Activated naive CD4-positive, alpha-beta T cell treated with anti-CD3 and anti-CD28 coated beads, Interleukin-2, amount 50 U/mL, for 24 hours (primary cell): Measurements from ENCODE around the gene CEP112.

Source experiments
- H3K27ac Mint-ChIP-seq: one replicate; pipeline ENCODE4 v1.8.0; 2021; ENCODE audit warnings: mild to moderate bottlenecking, mixed read lengths
- H3K27me3 Mint-ChIP-seq: one replicate; pipeline ENCODE4 v1.8.0; 2021; ENCODE audit warnings: mixed read lengths
- H3K36me3 Mint-ChIP-seq: one replicate; pipeline ENCODE4 v1.8.0; 2021; ENCODE audit warnings: mixed read lengths
- H3K4me1 Mint-ChIP-seq: one replicate; pipeline ENCODE4 v1.8.0; 2021; ENCODE audit warnings: mixed read lengths
- H3K4me3 Mint-ChIP-seq: one replicate; pipeline ENCODE4 v1.8.0; 2021; ENCODE audit warnings: mild to moderate bottlenecking, mixed read lengths
- H3K9me3 Mint-ChIP-seq: one replicate; pipeline ENCODE4 v1.8.0; 2021; ENCODE audit warnings: mixed read lengths

CEP112 gene

DNA sequence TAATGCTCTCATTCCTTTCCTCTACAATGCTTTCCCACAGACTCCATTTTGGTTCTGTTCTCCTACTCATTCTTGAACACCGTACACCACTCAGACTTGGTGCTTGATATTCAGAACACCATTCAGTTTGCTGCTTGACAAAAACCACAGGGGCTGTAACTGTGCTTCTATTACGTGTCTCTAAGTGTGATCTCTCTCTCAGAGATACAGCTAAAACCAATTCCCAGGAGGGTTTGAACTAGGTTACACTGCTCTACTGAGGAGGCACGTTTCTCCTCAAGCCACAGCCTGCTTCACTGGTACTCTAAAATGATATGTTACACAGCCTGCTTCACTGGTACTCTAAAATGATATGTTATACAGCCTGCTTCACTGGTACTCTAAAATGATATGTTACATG is 175.7 kb downstream of the CEP112 start:
- H3K4me1 Mint-ChIP-seq = no peaks in the 10 kb centered on the region
- no peak overlapping the region for H3K27ac Mint-ChIP-seq
- H3K27me3 Mint-ChIP-seq = peaks cover 15% of the 10 kb centered on the region
- H3K36me3 Mint-ChIP-seq = no peaks in the 10 kb centered on the region
- H3K4me3 Mint-ChIP-seq = no peak overlapping the region
- no peaks in the 10 kb centered on the region for H3K9me3 Mint-ChIP-seq

DNA sequence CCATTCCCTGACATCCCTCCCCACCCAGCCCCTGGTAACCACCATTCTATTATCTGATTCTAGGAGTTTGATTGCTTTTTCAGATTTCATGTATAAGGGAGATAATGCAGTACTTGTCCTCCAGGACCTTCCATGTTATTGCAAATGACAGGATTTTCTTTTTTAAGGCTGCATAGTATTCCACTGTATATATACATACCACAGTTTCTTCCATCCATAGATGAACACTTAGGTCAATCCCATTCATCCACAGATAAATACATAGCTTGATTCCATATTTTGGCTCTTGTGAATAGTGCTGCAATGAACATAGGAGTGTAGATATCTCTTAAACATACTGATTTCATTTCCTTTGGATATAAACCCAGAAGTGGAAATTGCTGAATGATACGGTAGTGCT is 183.3 kb downstream of the CEP112 start:
- Mint-ChIP-seq H3K9me3 (no peaks in the 10 kb centered on the region), H3K4me1 (no peaks in the 10 kb centered on the region), H3K27ac (no peak overlapping the region), H3K27me3 (peaks cover 6% of the 10 kb centered on the region), H3K4me3 (no peak overlapping the region), H3K36me3 (peaks cover 1% of the 10 kb centered on the region)

DNA sequence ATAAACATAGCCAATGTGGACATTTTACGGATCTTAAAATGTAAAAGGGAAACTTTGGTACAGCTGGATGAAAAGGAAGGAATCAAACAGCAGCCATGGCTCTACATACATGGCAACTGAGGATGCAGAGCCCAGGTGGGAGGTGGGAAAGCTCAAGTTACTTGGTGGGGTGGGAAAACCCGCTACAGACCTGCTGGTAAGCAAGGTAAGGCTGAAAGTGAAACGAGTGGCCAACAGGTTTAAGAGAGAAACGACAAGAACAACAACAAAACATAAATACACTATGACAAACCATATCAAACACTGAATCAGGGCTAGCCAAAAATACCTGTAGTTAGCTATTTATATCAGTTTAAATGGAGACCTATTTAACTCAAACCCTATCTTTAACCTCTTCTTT is 185.3 kb downstream of the CEP112 start:
- Mint-ChIP-seq H3K4me3 (no peak overlapping the region), H3K9me3 (no peaks in the 10 kb centered on the region), H3K27me3 (peaks cover 2% of the 10 kb centered on the region), H3K4me1 (no peaks in the 10 kb centered on the region), H3K36me3 (peaks cover 1% of the 10 kb centered on the region), H3K27ac (no peak overlapping the region)

DNA sequence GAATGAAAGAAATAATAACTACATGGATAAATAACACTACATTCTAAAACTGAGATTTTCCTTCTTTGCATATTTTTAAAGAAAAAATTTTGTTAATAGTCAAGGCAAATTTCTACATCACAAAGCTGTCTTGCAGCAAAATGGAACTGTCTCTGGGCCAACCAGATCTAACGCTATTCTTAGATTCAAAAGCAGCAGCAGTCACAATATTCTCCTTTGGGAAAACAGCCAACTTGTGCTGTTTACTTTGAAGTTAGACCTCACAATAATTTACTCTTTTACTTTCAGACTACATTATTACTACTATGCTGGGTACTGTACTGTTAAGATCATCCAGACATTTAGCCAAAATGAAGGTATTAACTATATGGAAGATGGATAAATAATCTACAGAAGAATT is 189.1 kb downstream of the CEP112 start:
- Mint-ChIP-seq H3K36me3 (peaks cover 1% of the 10 kb centered on the region), H3K27ac (no peak overlapping the region), H3K9me3 (no peaks in the 10 kb centered on the region), H3K27me3 (no peaks in the 10 kb centered on the region), H3K4me3 (no peak overlapping the region), H3K4me1 (peaks cover 4% of the 10 kb centered on the region)

DNA sequence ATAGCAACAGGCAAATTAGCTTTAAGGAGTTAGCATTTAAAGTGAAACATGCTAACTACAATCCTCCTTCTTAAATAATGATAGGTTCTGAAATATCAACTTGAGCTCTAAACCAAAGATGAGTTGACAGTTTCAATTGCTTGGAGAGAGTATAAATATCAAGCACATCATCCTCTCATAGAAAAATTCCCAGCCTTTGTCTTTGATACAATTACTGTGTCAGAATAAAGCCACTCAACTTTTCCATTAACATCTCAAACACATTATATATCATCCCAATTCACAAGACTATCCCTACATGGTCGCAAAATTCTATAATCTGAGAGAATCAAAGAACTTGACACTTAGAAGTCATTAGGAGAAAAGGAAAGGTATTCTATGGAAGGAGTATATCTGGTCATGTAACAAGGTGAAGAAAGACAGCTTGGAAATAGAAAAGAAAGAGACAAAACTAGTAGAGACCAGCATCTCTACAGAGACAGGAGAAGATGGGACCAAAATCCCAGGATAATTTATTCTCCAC is 189.8 kb downstream of the CEP112 start:
- H3K4me1 Mint-ChIP-seq = peaks cover 4% of the 10 kb centered on the region
- H3K9me3 Mint-ChIP-seq = no peaks in the 10 kb centered on the region
- peaks cover 1% of the 10 kb centered on the region for H3K36me3 Mint-ChIP-seq
- H3K4me3 Mint-ChIP-seq = no peak overlapping the region
- H3K27ac Mint-ChIP-seq = no peak overlapping the region
- no peaks in the 10 kb centered on the region for H3K27me3 Mint-ChIP-seq

DNA sequence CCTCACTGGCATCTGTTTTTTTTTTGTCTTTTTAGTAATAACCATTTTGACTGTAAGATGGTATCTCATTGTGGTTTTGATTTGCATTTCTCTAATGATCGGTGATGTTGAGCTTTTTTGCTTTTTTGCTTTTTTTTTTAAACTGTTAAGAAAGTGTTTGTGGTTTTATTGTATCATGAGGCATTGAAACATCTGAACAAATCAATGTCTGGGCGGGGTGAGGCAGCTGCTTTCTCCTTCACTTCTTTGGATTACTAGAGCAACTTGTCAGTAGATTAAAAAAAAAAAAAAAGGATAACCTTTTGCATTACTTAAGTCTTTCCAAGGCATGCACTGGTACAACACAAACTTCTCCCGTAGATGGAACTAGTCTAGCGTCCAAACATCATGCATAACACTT is 191.7 kb downstream of the CEP112 start:
- H3K4me1 Mint-ChIP-seq = peaks cover 4% of the 10 kb centered on the region
- H3K36me3 Mint-ChIP-seq = peaks cover 1% of the 10 kb centered on the region
- no peak overlapping the region for H3K27ac Mint-ChIP-seq
- no peaks in the 10 kb centered on the region for H3K27me3 Mint-ChIP-seq
- H3K4me3 Mint-ChIP-seq = no peak overlapping the region
- H3K9me3 Mint-ChIP-seq = no peaks in the 10 kb centered on the region

DNA sequence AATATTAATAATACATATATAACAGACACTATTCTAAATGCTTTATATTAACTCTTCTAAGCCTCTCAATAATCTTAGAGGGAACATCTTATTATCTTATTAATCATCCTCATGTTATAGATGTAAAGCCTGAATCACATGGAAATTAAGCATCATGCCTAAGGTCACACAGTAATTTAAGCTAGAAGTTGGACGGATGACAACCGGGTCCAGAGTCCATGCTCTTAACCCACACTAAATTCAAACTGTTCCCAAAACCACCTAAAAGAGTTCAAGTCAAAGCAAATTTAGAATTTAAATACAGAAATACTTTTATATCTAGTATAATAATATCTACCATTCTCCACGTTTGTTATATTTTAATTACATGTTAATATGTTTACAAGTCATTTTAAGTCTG is 193.3 kb downstream of the CEP112 start:
- Mint-ChIP-seq H3K36me3 (no peaks in the 10 kb centered on the region), H3K4me3 (no peak overlapping the region), H3K4me1 (peaks cover 4% of the 10 kb centered on the region), H3K9me3 (no peaks in the 10 kb centered on the region), H3K27me3 (no peaks in the 10 kb centered on the region), H3K27ac (no peak overlapping the region)

DNA sequence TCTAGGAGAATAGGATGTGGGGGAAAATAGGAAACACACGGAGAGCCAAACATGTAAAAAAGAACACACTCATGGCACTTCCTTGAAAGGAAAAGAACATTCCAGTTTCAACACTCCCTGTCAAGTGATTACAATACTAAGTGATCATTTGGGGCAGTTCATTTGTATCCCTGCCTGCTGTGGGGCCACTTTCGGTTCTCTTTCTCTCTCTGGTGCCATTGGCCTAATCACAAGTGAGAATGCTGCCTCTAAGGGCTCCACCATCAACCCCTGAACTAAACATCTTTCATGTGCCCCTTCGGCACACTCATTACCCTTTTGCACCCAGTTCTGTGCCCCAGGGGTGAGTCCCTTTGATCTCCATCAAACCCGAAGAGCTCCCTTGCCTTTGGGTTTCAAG is 197.3 kb downstream of the CEP112 start:
- Mint-ChIP-seq H3K4me1 (no peaks in the 10 kb centered on the region), H3K27ac (no peak overlapping the region), H3K9me3 (no peaks in the 10 kb centered on the region), H3K4me3 (no peak overlapping the region), H3K27me3 (no peaks in the 10 kb centered on the region), H3K36me3 (no peaks in the 10 kb centered on the region)

DNA sequence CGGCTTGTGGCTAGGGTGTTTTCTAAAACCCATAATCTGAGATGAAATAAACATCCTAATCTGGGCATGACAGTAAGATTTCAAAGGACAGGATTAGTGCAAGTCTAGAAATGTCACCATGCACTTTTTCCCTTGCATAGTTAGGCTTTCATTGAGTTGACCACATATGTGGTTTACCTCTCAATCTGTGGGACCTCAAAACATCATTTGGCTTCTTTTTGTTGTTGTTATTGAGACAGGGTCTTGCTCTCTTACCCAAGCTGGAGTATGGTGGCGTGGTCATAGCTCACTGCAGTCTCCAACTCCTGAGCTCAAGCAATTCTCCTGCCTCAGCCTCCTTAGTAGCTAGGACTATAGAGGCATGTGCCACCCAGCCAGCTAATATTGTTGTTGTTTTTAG is 197.8 kb downstream of the CEP112 start:
- no peak overlapping the region for H3K27ac Mint-ChIP-seq
- H3K9me3 Mint-ChIP-seq = no peaks in the 10 kb centered on the region
- H3K36me3 Mint-ChIP-seq = no peaks in the 10 kb centered on the region
- H3K4me1 Mint-ChIP-seq = no peaks in the 10 kb centered on the region
- no peak overlapping the region for H3K4me3 Mint-ChIP-seq
- no peaks in the 10 kb centered on the region for H3K27me3 Mint-ChIP-seq

DNA sequence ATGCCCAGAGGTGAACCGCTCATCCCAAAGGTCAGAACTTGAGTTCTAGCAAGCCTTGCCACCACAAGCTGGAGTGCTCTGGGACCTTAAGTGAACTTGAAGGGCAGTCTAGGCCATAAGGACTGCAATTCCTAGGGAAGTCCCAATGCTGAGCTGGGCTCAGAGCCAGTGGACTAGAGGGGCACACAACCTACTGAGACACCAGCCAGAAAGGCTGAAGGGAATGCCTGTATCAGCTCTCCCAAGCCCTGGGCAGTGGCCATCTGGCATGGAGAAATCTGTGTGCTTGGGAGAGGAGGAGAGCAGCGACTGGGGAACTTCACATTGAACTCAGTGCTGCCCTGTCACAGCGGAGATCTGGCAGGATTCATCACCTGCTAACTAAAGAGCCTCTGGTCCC is 201.3 kb downstream of the CEP112 start:
- Mint-ChIP-seq H3K27ac (no peak overlapping the region), H3K27me3 (no peaks in the 10 kb centered on the region), H3K36me3 (peaks cover 5% of the 10 kb centered on the region), H3K9me3 (no peaks in the 10 kb centered on the region), H3K4me1 (no peaks in the 10 kb centered on the region), H3K4me3 (no peak overlapping the region)

DNA sequence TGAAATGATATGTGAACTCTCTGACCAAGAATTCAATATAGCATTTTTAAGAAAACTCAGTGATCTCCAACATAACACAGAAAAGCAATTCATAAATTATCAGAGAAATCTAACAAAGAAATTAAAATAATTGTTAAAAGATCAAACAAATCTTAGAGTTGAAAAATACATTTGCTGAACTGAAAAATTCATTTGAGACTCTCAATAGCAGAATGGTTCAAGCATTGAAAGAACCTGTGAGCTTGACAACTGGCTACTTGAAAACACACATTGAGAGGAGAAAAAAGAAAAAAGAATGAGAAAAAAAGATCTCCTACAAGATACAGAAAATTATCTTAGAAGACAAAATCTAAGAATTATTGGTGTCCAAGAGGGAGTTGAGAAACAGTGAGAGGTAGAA is 203.5 kb downstream of the CEP112 start:
- Mint-ChIP-seq H3K4me3 (no peak overlapping the region), H3K27ac (no peak overlapping the region), H3K9me3 (no peaks in the 10 kb centered on the region), H3K4me1 (no peaks in the 10 kb centered on the region), H3K36me3 (peaks cover 5% of the 10 kb centered on the region), H3K27me3 (no peaks in the 10 kb centered on the region)

DNA sequence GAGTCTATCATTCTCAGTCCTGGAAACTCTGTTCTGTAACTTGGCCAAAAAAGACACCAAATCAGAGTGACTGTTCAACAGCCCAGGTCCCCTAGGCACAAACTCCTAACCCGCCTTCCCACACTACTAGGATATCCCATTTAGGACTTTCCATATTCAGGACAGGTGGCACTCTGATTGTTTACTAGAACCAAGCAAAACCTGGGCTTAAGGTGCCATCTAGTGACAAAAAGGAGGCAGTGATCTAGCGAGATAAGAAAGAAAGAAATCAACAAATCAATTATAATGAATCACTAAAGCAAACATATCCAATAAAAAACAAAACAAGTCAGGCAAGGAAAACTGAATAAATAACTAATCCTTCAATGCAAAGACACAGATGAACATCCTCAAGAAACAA is 203.9 kb downstream of the CEP112 start:
- Mint-ChIP-seq H3K27me3 (no peaks in the 10 kb centered on the region), H3K4me3 (no peak overlapping the region), H3K9me3 (no peaks in the 10 kb centered on the region), H3K4me1 (no peaks in the 10 kb centered on the region), H3K27ac (no peak overlapping the region), H3K36me3 (peaks cover 5% of the 10 kb centered on the region)

DNA sequence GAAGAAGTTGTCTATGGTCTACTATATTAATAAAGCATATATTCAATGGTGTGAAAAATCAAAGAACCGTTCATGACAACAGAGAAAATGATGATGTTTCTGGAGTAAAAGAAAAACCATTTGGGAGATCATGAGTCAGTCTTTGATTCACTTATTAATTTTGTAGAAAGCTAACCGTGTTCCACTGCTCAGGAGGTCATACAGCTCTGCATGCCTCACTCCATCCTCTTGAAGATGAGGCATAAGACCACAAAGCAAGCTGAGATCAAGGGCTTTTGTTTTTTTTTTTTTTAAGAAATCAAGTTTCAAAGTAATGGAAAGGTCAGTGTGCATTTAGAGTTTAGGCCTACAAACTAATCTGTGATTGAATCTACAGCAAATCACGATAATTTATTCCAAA is 206.4 kb downstream of the CEP112 start:
- H3K27me3 Mint-ChIP-seq = no peaks in the 10 kb centered on the region
- no peak overlapping the region for H3K4me3 Mint-ChIP-seq
- H3K27ac Mint-ChIP-seq = no peak overlapping the region
- no peaks in the 10 kb centered on the region for H3K9me3 Mint-ChIP-seq
- peaks cover 5% of the 10 kb centered on the region for H3K36me3 Mint-ChIP-seq
- no peaks in the 10 kb centered on the region for H3K4me1 Mint-ChIP-seq

DNA sequence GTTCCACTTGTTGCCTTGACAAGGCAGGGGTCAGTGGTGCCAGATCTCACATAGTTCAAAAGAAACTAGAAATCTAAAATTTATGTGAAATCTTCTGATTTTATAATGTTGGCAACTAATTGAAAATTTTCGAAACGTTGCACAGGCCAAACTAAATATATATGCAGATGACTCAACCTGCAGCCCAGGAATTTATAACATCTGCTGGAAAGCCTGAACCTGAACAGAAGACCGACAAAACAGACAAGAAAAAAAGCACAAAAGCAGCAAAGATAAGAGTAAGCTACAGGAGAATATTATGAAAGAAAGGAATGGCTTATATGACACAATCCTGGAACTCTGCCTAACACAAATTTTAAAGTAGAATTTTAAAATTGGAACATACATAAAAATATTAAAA is 207.6 kb downstream of the CEP112 start:
- Mint-ChIP-seq H3K36me3 (peaks cover 5% of the 10 kb centered on the region), H3K27me3 (no peaks in the 10 kb centered on the region), H3K4me1 (no peaks in the 10 kb centered on the region), H3K27ac (no peak overlapping the region), H3K4me3 (no peak overlapping the region), H3K9me3 (no peaks in the 10 kb centered on the region)

DNA sequence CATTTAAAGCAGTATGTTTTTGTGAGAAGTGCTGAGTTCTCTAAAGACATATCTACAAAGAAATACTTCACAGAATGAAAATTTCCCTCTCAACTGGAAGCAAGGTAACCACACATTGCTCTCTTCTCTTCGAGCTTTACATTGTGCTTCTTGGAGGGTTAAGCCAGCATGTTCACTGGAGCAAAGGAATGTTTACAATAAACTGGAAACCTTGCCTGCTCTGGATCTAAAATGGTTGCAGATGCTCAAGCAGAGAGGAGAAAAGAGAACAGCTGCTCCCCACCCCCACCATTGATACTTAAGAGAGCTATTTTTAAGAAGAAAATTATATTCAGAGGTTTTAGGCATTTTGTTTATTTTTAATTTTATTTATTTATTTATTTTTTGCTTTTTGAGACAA is 213.1 kb downstream of the CEP112 start:
- H3K27me3 Mint-ChIP-seq = no peaks in the 10 kb centered on the region
- H3K9me3 Mint-ChIP-seq = no peaks in the 10 kb centered on the region
- no peaks in the 10 kb centered on the region for H3K4me1 Mint-ChIP-seq
- no peak overlapping the region for H3K27ac Mint-ChIP-seq
- no peak overlapping the region for H3K4me3 Mint-ChIP-seq
- no peaks in the 10 kb centered on the region for H3K36me3 Mint-ChIP-seq

DNA sequence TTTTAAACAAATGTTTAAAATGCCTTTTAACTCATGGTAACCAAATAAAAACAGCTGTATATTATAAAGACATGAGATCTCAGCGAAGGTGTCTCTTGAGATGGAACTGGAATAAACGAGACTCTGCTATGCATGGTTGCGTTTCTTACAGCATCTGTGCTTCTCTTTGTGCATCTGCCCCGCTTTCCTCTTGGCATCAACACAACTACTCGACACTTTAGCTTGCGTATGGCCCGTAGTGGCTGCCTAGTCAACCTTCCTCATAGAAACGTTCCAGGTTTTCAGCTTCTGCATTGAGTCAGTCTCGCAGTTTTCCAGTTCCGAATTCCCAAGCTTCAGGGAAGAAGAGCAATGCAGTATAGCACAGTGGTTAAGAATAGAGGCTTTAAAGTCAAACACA is 214.9 kb downstream of the CEP112 start:
- H3K9me3 Mint-ChIP-seq = no peaks in the 10 kb centered on the region
- no peak overlapping the region for H3K27ac Mint-ChIP-seq
- H3K4me3 Mint-ChIP-seq = no peak overlapping the region
- H3K27me3 Mint-ChIP-seq = no peaks in the 10 kb centered on the region
- no peaks in the 10 kb centered on the region for H3K4me1 Mint-ChIP-seq
- H3K36me3 Mint-ChIP-seq = no peaks in the 10 kb centered on the region

DNA sequence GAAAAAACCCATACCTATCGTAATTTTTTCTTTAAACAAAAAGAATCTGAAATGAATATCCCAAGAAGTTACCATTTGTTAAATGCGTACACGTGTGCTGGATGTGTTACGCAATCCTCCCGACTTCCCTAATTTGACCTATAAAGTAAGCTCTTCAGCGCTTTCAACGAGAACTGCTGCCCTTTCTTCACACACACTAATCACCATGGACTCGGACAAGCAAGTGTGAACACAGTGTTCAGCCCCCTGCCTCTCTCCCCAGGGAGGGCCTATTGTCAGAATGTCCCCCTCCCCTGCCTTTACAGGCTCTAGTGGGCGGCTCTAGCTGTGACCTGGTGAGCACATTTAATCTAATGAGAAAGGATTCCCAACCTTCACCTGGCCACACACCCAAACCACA is 216.1 kb downstream of the CEP112 start:
- Mint-ChIP-seq H3K27ac (no peak overlapping the region), H3K9me3 (no peaks in the 10 kb centered on the region), H3K36me3 (no peaks in the 10 kb centered on the region), H3K4me3 (no peak overlapping the region), H3K4me1 (no peaks in the 10 kb centered on the region), H3K27me3 (no peaks in the 10 kb centered on the region)
